Measurements from ENCODE around the gene KRTAP13-2.

- TF ChIP-seq CTCF (IDR thresholded peaks at IDR 0.05; ENCODE audit: insufficient read depth, low read length) (no peak), POLR2AphosphoS5 (IDR thresholded peaks at IDR 0.05; ENCODE audit: low read depth) (no peak)
These were observed 22.5 kb downstream of the KRTAP13-2 start for GRCh38 chr21:30349572-30349971.

Data from HL-60 (cell line).